BLaER1 (cell line): ENCODE data around the gene SLC39A5.
"Not testable (repeated sequence)": the region's sequence is repeated elsewhere in the genome, so short reads cannot be mapped to it uniquely, and the experiment has no call there.

Experiments used
- H3K27ac ChIP-seq: shearing (Covaris generic); formaldehyde crosslinking; 2 replicates; pipeline ENCODE4 v1.8.1; 2022
- H3K27me3 ChIP-seq: shearing (Covaris generic); formaldehyde crosslinking; 2 replicates; pipeline ENCODE4 v1.8.1; 2022
- H3K36me3 ChIP-seq: shearing (Covaris generic); formaldehyde crosslinking; 2 replicates; pipeline ENCODE4 v1.8.1; 2022
- H3K4me1 ChIP-seq: shearing (Covaris generic); formaldehyde crosslinking; 2 replicates; pipeline ENCODE4 v1.8.1; 2022
- H3K4me2 ChIP-seq: shearing (Covaris generic); formaldehyde crosslinking; 2 replicates; pipeline ENCODE4 v1.8.1; 2022
- H3K4me3 ChIP-seq: shearing (Covaris generic); formaldehyde crosslinking; 2 replicates; pipeline ENCODE4 v1.8.1; 2022
- H3K9ac ChIP-seq: shearing (Covaris generic); formaldehyde crosslinking; 2 replicates; pipeline ENCODE4 v1.8.1; 2022
- H3K9me3 ChIP-seq: shearing (Covaris generic); formaldehyde crosslinking; 2 replicates; pipeline ENCODE4 v1.8.1; 2022
- H4K20me1 ChIP-seq: shearing (Covaris generic); formaldehyde crosslinking; 2 replicates; pipeline ENCODE4 v1.8.1; 2022
- Cebpa-rat ChIP-seq: shearing (Covaris generic); IDR thresholded peaks from 2 replicates; pipeline ENCODE4 v1.8.1; 2022

Gene SLC39A5

DNA sequence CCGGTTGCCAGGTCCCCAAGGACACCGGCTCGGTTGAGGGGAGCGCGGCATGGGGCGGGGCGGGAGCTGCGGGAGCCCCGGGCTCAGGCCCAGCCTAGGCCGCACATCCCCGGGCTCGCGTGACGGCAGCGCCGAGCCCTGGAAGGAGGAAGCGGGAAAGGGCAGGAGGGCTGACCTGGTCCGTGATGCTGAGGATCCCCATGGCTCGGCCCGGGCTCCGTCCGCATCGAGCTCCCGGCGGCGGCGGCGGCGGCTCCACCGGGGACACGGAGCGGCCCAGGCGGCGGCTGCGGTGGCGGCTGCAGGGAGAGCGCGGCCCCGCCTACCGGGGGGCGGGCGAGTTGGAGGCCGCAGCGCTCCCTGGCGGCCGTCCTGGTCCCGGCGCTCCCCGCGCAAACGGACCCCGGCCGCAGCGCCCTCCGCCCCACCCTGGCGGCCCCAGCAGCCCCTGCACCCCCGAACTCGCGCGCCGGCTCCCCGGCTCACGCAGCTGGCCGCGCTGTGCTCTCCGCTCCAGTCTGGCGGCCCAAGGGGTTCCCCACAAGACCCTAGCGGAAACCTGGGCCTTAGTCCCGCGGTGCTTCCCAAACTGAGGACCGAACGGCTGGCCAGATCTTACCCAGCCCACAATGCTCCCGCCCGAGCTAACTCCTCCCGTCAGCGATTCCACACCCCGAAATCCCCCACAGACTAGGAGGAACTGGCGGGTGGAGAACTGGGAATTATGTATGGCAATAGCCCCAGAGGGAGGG, 28.4 kb downstream of the SLC39A5 start, which contains the start of gene ANKRD52:
Gene ANKRD52 (minus strand): TSS at position 317 of the 752 bp plus-strand sequence. CDS start 115 bp downstream, at position 202.
- Histone ChIP-seq H3K36me3 (peaks cover 36% of the 10 kb centered on the region), H3K4me1 (peaks cover 22% of the 10 kb centered on the region), H3K27ac (peak within 1 kb of the TSS; percentile 86), H4K20me1 (peaks cover 23% of the 10 kb centered on the region), H3K4me2 (peak within 1 kb of the TSS; percentile 90), H3K9ac (peak within 1 kb of the TSS; percentile 92), H3K27me3 (no peaks in the 10 kb centered on the region), H3K4me3 (peak within 1 kb of the TSS; percentile 86), H3K9me3 (no peaks in the 10 kb centered on the region)
- TF ChIP-seq Cebpa-rat, result no peak

DNA sequence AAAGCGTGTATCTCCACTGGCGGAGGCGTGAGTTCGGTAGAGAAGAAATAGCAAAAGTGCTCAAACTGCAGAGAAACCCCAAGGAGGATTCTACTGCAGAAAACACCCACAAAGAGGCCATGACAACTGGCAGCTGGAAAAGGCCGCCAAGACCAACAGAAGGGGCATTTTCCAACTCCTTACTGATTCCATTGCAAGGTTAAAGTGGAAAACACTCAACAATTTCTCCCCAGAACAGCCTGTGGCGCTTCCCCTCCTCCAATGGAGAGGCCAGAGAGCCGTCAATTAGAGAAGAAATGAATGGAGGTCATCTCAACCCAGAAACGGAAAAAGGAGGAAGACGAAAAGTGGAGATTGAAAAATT, 29.0 kb downstream of the SLC39A5 start:
- peaks cover 22% of the 10 kb centered on the region for H3K4me1 ChIP-seq
- H4K20me1 ChIP-seq, result peaks cover 23% of the 10 kb centered on the region
- H3K4me3 ChIP-seq, result peak overlapping the region; percentile 86
- no peak for TF ChIP-seq Cebpa-rat
- H3K4me2 ChIP-seq, result peak overlapping the region; percentile 90
- peak overlapping the region; percentile 92 for H3K9ac ChIP-seq
- H3K9me3 ChIP-seq, result no peaks in the 10 kb centered on the region
- H3K27ac ChIP-seq, result peak overlapping the region; percentile 86
- peaks cover 31% of the 10 kb centered on the region for H3K36me3 ChIP-seq
- no peaks in the 10 kb centered on the region for H3K27me3 ChIP-seq

DNA sequence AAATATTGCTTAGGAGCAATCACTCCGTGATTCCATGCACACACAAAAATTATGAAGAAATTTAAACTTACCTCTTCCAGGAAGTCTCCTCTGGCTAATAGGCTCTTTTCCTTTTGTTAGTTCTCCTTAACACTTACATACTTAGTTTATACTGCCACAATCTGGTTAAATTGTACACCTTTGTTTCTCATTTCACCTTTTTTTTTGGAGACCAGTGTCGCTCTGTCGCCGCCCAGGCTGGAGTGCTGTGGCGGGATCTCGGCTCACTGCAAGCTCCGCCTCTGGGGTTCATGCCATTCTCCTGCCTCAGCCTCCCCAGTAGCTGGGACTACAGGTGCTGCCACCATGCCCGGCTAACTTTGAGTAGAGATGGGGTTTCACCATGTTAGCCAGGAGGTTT, 30.5 kb downstream of the SLC39A5 start:
- H3K36me3 ChIP-seq, result peaks cover 15% of the 10 kb centered on the region
- H3K27me3 ChIP-seq, result no peaks in the 10 kb centered on the region
- H3K9me3 ChIP-seq, result no peaks in the 10 kb centered on the region
- no peak overlapping the region for H3K9ac ChIP-seq
- H3K4me1 ChIP-seq, result peaks cover 22% of the 10 kb centered on the region
- H3K4me2 ChIP-seq, result no peak overlapping the region
- TF ChIP-seq Cebpa-rat, result no peak
- peaks cover 23% of the 10 kb centered on the region for H4K20me1 ChIP-seq
- H3K27ac ChIP-seq, result no peak overlapping the region
- no peak overlapping the region for H3K4me3 ChIP-seq

DNA sequence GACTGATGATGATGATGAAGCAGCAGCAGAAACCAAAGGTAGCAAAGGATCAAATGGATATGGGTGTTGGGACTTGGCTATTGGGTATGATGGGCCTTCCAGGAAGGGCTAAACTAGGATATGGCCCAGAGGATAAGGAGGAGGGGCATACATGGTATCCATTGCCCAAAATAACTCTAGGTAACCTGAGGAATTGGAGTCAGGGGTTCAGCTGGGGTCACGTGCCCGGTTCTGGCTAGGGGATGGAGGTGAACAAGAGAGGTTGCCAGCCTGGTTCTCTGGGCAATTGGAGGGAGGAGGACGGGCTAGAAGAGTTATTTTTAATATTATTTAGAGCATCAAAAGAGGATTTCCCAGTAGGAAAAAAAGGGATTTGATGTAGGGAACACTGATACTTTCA, 31.1 kb downstream of the SLC39A5 start:
- peaks cover 18% of the 10 kb centered on the region for H4K20me1 ChIP-seq
- peaks cover 26% of the 10 kb centered on the region for H3K4me1 ChIP-seq
- no peak overlapping the region for H3K27ac ChIP-seq
- H3K9ac ChIP-seq, result no peak overlapping the region
- no peak for TF ChIP-seq Cebpa-rat
- H3K4me3 ChIP-seq, result no peak overlapping the region
- H3K27me3 ChIP-seq, result no peaks in the 10 kb centered on the region
- H3K36me3 ChIP-seq, result peaks cover 9% of the 10 kb centered on the region
- no peak overlapping the region for H3K4me2 ChIP-seq
- no peaks in the 10 kb centered on the region for H3K9me3 ChIP-seq

DNA sequence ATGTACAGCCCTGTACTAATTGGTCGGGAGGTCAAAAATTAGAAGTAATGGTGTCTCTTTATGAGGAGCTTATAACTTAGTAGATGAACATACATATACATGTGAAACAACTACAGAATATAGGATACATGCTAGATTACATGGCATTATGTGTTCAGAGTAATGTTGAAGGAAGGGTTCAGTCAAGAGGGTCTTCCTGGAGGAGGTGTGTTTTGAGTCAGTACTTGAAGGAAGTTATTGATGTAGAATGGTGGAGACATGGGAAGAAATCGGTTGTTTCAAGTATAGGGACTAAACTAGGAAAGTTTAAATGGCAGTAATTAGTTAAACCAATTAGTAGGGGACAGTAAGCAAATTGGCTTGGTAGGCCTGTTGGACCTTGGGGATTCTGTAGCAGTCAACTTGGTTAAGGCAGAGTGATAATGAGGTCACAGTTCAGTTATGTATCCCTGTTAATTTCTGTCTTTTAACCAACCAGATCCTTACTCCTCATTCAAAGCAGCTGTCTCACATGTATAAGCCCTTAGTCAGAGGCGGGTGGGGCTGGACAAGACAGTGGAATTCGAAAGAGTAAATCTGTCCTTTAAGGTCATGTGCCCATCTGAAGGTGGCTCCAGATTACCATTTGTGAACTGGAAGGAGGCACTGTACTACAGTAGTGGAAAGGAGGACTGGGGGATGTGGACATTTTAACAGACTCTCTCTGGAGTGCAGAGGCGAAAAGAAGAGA, 31.8 kb downstream of the SLC39A5 start:
- H3K4me2 ChIP-seq, result no peak overlapping the region
- H3K27ac ChIP-seq, result no peak overlapping the region
- H3K9ac ChIP-seq, result no peak overlapping the region

DNA sequence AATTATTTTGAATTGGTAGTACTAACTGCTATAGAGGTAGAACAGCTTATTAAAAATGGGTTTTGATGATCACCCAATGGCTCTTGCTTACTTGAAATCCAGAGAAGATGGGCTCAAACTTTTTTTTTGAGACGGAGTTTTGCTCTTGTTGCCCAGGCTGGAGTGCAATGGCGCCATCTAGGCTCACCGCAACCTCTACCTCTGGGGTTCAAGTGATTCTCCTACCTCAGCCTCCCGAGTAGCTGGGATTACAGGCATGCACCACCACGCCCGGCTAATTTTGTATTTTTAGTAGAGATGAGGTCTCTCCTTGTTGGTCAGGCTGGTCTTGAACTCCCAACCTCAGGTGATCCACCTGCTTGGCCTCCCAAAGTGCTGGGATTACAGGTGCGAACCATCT, 33.1 kb downstream of the SLC39A5 start:
- H3K9ac ChIP-seq, H3K4me3 ChIP-seq, H3K27ac ChIP-seq, H3K36me3 ChIP-seq, H3K9me3 ChIP-seq, H3K27me3 ChIP-seq, H3K4me2 ChIP-seq, H4K20me1 ChIP-seq: not testable (repeated sequence)
- peaks cover 25% of the 10 kb centered on the region for H3K4me1 ChIP-seq

More for the DNA sequence above, 31.8 kb downstream of the SLC39A5 start:
- peaks cover 2% of the 10 kb centered on the region for H3K36me3 ChIP-seq
- no peaks in the 10 kb centered on the region for H3K9me3 ChIP-seq
- no peak for TF ChIP-seq Cebpa-rat
- H3K4me3 ChIP-seq, result no peak overlapping the region
- H4K20me1 ChIP-seq, result peaks cover 11% of the 10 kb centered on the region
- H3K27me3 ChIP-seq, result no peaks in the 10 kb centered on the region
- peaks cover 26% of the 10 kb centered on the region for H3K4me1 ChIP-seq

DNA sequence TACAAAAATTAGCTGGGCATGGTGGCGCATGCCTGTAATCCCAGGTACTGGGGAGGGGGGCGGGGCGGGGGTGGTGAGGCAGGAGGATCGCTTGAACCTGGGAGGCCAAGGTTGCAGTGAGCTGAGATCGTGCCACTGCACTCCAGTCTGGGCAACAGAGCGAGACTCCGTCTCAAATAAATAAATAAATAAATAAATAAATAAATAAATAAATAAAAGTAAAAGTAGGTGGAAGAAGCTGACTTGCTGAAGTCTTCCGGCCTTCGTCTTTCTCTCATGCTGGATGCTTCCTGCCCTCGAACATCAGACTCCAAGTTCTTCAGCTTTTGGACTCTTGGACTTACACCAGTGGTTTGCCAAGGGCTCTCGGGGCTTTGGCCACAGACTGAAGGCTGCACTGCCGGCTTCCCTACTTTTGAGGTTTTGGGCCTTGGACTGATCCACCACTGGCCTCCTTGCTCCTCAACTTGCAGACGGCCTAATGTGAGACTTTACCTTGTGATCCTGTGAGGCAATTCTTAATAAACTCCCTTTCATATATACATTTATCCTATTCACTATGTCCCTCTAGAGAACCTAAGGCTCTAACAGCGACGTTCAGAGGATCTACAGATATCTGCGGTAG, 36.3 kb downstream of the SLC39A5 start:
- H3K9ac ChIP-seq, result peak overlapping the region; percentile 85
- not testable (repeated sequence) for H4K20me1 ChIP-seq

DNA sequence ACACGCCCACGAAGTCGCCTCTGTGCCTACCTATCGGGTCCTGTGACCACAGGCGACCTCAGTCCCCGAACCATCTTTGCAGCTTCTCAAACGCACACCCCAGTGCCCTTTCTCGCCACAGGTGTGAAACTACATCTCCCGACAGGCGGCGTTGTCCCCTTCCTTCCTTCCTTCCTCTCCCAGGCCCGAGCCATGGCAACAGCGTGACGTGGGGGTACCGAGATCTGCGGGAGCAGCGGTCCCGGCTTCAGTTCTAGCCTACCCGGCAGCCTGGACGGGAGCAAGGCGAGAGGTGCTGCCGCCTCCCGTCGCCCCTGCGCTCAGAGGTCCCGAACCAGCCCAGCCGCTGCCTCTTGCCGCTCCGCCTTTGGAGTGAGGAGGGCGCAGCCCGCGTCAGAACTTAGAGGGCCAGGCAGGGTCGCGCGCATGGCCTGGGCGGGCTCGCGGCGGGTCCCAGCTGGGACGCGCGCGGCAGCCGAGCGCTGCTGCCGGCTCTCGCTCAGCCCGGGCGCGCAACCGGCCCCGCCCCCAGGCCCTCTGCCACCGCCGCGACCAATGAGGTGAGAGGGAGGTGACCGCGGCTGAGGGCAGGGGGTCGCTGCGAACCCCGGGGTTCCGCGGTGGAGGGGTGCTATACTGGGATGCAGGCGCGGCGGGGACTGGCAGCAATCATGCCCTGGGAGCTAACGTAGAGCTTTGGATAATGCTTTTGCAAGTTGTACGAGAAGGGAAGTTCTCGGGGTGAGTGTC, 37.0 kb downstream of the SLC39A5 start, which contains the start of gene COQ10A:
Gene COQ10A (plus strand): TSS at position 250 of the 750 bp plus-strand sequence. CDS start 177 bp downstream, at position 427.
- Histone ChIP-seq H3K4me3 (peak within 1 kb of the TSS; percentile 82), H3K9me3 (no peaks in the 10 kb centered on the region), H3K4me2 (peak within 1 kb of the TSS; percentile 93), H3K27ac (peak within 1 kb of the TSS; percentile 88), H3K36me3 (peaks cover 32% of the 10 kb centered on the region), H3K27me3 (no peaks in the 10 kb centered on the region), H3K9ac (peak within 1 kb of the TSS; percentile 85), H3K4me1 (peaks cover 25% of the 10 kb centered on the region), H4K20me1 (no peaks in the 10 kb centered on the region)
- TF ChIP-seq Cebpa-rat, result no peak

More for the DNA sequence above, 36.3 kb downstream of the SLC39A5 start:
- Histone ChIP-seq H3K4me2 (peak overlapping the region; percentile 93), H3K4me3 (peak overlapping the region; percentile 82), H3K4me1 (peaks cover 25% of the 10 kb centered on the region), H3K27ac (peak overlapping the region; percentile 88), H3K36me3 (peaks cover 25% of the 10 kb centered on the region)
- not testable (repeated sequence) for H3K9me3 ChIP-seq, H3K27me3 ChIP-seq

DNA sequence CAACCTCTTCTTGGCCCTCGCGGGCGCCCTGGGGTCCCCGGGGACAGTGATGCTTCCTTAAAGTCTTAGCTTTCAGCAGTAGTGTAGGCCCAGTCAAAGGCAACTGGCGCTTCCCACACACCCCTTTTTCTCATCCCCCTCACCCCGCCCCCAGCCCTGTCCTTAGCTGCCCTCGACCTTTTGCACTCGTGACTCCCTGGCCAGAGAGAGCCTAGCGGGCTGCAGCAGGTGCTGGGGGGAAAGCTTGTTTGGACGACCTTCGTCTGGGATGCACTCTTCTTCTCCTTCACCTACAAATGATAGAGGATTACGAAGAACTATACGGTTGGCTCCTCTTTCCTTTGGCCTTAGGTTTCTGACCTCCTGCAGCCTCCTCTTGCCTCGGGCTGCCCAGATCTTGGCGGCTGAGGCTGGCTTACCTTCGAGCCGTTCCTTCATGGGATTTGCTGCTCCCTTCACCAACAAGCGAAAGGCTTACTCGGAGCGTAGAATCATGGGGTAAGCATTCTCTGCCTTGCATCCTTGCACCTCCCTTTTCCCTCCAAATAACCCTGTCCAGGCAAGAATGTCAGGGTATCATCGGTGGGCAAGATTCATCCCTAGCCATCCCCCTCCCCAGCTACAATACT, 37.7 kb downstream of the SLC39A5 start:
- peak overlapping the region; percentile 82 for H3K4me3 ChIP-seq
- peak overlapping the region; percentile 85 for H3K9ac ChIP-seq
- TF ChIP-seq Cebpa-rat, result no peak
- H3K36me3 ChIP-seq, result peaks cover 39% of the 10 kb centered on the region
- H3K27me3 ChIP-seq, result no peaks in the 10 kb centered on the region
- no peaks in the 10 kb centered on the region for H4K20me1 ChIP-seq
- no peaks in the 10 kb centered on the region for H3K9me3 ChIP-seq
- H3K4me1 ChIP-seq, result peaks cover 25% of the 10 kb centered on the region
- H3K27ac ChIP-seq, result peak overlapping the region; percentile 88
- peak overlapping the region; percentile 93 for H3K4me2 ChIP-seq
